ENCODE data around the gene ZNF497.
"Not testable (repeated sequence)": the region's sequence is repeated elsewhere in the genome, so short reads cannot be mapped to it uniquely, and the experiment has no call there.

The ZNF497 gene

DNA sequence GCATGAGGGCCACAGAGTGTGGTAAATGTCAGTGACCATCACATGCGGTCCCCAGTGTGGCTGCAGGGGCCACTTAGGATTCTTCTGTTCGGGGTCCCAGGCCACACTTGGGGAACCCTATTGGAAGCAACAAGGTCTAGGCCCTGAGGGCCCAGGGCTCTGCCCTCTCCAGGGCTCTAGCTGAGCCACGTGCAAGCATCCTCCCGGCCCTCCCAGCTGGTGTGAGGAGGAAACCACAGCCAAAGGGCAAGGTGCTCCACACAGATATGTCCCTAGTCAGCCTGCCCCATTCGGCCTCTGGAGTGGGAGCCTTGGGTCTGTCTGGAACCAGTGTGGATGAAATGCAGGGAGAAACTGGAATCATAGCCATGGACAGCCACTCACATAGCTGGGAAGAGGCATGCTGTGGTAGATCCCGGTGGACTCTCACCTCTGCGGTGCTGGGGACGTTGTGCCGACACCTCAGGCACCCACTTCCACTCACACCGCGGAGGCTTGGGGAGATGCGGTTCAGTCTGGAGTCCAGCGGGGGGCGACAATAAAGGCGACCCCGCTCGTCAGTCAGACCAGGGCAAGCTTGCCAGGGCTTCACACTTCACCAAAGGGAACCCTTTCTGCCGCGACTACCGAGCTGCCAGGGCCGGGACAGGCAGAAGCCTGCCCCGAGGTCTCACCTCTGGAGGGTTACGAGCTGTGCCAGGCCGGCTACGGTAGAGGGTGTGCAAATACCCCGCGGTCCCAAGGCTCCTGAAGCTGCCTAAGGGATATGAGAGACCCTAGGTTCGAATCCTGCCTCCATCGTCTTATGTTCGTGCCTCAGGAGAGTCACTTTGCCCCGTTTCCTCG is 4.3 kb upstream of the ZNF497 start:
- no peak for DNase-seq

DNA sequence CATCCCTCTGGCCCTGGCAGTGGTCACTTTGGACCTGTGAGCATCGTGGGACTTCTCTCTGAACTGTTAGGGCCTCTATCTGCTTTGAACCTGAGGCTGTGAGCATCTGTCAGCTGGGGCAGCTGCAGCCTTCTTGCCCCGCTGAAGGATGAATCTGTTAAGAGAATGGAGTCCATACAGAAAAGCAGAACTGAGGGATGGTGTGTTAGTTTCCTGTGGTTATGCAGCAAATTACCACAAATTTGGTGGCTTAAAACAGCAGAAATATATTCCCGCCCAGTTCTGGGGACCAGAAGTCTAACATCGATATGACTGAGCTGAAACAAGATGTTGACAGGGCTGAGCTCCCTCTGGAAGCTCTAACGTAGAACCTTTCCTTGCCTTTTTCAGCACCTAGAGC is 1.6 kb upstream of the ZNF497 start:
- DNase-seq: no peak

DNA sequence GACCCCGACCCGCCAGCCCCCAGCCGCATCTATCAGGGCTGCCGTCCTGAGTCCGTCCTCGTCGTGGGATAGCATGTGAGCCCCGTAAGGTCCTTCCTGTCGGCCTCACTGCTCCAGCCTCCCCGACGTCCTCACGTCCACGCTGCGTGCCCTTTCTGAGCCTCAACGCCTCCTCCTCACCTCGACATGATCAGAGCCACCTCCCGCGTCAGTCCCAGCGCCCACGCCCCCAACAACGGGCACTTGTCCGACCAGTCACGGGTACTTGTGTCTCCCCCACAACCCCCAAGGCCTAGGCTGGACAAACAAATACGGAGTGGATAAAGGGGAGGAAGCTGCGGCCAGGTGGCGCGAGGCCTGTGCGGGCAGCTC is 665 bp downstream of the ZNF497 start:
- no peak for DNase-seq

DNA sequence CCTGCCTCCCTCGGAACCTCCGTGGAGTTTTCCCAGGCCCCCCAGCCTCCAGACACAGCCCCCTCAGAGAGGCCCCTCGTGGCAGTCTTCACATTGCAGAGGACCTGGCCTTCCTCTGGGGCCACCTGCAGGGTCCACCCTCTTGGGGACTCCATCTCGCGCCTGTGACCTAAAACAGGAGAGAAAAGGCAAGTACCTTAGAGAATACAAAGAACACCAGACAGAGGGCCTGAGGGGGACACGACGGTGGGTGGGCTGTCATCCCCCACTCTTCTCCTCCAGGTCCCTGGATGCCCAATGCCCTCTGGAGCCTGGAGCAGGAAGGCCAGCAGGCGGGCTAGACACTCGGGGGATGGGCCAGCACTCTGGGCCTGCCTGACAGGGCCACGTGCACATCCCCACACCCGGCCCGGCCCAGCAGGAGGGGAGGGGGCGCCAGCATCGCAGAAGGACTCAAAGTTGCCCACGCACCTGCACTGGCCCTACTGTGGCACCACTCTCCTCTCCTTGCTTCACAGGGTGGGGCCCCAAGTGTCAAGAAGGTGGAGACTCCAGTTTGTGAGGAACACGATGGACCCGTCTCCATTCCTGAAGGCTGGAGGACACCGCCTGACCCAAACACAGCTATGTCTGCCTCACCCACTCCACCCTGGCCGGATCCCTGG is 4.9 kb downstream of the ZNF497 start:
- DNase-seq: no peak

DNA sequence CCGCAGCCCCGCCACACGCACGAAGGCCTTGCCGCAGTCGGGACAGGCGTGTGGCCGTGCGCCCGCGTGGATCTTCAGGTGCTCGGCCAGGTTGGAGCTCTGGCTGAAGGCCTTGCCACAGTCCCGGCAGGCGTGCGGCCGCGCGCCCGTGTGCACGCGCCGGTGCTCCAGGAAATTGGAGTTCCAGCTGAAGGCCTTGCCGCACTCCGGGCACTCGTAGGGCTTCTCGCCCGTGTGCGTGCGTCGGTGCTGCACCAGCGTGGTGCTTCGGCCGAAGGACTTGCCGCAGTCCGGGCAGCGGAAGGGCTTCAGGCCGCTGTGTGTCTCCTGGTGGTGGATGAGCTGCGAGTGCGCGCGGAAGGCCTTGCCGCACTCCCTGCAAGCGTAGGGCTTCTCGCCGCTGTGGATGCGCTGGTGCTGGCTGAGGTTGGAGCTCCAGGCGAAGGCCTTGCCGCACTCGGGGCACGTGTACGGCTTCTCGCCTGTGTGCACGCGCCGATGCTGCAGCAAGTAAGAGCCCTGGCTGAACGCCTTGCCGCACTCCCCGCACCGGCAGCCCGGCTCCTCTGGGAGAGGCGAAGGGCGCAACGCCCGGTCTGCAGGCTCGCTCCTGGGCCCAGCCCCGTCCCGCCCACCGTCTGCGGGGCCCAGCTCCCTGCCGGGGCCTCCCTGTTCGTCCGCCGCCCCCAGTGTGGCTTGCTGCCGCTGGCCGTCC is 5.6 kb downstream of the ZNF497 start:
- no peak for DNase-seq

DNA sequence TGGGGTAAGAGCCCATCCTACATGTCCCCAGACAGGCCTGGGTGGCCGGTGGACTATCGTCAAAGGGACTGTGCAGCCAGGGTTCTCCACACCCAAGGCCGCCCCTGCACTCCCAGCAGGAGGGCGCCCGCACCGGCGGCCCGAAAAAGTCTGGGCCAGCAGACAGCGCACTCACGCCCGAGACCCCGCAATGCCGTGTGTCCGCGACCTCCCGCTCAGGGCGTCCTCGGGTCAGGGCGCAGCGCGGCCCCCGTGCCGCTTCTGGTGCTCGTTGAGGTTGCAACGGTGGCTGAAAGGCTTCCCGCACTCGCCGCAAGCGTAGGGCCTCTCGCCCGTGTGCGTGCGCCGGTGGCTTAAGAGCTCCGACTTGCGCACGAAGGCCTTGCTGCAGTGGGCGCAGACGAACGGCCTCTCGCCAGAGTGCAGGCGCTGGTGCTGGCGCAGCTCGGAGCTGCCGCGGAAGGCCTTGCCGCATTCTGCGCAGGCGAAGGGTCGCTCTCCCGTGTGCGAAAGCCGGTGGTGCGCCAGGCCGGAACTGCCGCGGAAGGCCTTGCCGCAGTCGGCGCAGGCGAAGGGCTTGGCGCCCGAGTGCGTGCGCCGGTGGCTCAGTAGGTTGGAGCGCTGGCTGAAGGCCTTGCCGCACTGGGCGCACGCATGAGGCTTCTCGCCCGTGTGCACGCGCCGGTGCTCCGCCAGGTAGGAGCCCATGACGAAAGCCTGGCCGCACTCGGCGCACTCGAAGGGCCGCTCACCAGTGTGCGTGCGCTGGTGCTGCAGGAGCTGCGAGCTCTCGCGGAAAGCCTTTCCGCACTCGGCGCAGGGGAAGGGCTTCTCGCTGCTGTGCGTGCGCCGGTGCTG is 6.4 kb downstream of the ZNF497 start:
- no peak for DNase-seq

DNA sequence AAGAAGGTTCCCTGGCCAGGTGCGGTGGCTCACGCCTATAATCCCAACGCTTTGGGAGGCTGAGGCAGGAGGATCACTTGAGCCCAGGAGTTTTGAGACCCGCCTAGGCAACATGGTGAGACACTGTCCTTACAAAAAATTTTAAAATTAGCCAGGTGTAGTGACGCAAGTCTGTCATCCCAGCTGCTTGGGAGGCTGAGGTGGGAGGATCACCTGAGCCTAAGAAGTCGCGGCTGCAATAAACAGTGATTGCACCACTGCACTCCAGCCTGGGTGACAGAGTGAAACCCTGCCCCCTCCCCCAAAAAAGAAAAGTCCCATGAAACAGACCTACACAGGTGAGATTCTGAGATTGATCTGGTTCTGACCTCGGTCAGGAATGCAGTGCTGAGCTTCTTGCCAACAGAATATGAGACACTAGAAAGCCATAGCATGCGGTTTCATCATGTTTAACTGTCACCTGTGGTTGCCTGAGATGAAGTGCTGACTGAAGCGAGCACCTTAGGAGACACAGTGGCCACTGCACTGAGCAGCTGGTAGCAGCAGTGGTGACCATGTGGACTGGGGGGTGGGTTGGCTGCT is 7.2 kb downstream of the ZNF497 start:
- no peak for DNase-seq

DNA sequence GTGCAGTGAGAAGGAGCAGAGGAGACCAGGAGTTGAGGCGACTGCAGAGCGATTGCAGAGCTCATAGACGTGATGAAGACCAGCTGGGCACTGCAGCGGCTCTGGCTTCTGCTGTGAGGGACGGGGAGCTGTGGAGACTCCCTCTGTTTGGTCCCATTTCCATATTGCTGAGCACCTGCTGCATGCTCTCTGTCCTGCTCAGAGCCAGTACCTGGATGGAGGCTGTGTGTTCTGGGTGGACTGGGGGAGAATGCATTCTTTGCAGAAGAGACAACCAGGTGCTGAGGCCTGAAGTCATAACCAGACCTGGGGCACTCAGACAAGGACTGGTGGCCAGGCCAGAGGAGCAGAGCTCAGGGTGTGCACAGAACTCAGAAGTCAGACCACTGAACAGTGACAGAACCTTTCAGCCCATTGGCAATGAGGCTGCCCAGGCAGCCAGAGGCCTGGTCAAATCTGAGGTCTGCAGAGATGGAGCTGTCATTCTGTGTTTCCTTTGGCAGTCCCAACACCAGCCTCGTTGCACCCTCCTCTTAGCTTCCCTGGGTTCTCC is 8.0 kb downstream of the ZNF497 start:
- no peak for DNase-seq

DNA sequence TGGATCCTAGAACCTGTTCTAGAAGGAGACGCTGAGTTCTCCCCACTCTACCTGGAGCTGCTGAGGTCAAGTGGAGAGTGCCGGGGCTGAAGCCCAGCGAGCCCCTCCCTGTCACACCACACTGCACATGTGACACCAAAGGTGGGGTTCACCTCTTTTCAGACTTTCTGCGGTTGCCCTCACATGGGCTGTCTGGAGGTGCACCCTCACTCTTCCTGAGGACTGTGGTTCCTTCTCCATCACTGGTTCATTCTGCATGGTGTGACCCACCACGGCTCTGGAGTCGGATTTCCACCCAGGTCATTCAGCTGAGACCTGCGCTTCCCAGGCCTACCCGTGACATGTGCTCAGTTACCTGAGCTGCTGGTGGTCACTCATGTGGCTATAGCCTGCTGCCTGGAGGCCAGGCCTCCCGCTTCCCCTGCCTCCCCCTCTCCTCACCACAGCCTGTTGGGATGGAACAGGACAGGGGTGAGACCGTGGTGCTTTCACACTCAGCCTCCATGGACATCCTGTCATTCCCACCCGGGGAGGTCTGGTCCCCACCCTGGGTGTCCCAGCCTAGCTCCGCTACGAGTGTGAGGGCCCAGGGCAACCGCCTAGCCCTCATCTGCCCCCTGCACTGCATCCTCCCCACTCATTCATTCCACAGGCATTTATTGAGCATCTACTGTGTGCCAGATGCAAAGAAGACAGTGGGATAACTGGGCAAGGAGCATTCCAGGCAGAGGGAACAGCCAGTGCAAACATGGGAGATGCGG is 8.7 kb downstream of the ZNF497 start:
- DNase-seq: no peak

DNA sequence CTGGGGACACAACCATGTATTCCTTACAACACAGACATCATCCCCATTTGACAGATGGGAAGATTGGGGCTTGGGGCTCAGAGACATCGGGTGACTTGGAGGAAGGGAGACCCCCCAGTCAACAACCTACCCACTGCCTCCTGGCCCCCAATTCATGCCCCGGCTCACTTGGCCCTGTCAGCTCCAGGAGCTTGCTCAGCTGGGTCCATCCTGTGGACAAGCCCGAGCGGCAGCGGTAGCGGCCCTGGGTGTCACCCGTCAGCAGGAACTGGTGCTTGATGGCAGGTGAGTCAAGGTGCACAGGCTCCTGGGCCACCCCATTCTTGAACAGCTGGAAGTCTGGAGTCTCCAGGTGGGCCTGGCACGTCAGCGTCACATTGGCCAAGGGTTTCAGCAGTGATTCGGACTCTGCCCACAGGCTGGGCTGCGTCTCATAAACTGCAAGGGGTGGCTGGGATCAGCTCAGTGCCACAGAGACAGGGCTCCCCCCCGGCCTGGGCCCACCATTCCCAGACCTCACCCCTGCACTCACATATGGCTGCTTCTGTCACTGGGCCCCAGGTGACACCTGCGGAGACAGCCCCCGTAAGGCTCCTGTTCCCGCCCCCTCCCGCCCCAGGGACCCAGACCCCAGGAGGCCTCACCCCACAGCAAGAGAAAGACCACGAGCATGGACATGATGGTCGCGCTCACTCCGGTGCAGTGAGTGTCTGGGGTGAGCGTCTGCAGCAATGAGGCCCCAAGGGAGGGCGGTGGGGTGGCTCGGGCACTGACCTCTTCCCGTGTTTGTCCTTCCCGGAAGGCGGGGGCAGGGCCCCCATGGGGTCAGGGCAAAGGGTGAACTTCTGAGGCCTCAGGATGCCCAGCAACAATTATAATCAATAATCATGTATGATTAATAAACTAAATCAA is 9.5 kb downstream of the ZNF497 start, which contains the start of gene A1BG:
Gene A1BG (minus strand): TSS at position 733 of the 912 bp plus-strand sequence. CDS start 55 bp downstream, at position 678.
- no peak for DNase-seq

DNA sequence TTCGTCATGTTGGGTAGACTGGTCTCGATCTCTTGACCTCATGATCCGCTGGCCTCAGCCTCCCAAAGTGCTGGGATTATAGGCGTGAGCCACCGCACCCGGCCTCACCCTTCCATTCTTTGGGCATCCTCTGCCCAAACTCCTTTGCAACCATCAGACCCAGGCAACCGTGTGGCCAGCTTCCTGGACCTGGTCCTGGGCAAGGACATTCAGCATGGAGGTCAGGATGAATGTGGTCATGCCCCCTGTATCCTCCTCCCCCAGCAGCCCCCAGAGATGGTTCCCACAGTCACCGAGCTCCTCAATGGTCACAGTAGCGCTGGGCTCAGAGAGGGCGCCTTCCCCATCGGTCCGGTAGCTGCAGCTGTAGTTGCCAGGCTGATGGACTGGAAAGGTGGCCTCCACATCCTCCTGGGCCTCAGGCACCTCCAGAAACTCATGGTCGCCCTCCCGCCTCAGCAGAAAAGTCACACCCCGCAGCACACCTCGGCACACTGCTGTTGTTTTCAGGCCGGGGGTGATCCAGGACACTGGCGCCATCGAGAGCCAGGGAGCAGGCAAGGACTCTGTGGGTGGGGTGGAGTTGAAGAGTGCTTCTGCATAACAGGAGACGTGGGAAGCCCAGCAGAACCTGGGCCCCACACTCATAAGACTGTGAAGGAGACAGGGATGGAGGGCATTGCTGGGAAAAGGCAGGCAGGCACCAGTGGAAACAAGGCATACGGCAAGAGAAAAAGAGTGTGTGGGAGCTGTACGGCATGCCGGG is 10.4 kb downstream of the ZNF497 start:
- DNase-seq: no peak

DNA sequence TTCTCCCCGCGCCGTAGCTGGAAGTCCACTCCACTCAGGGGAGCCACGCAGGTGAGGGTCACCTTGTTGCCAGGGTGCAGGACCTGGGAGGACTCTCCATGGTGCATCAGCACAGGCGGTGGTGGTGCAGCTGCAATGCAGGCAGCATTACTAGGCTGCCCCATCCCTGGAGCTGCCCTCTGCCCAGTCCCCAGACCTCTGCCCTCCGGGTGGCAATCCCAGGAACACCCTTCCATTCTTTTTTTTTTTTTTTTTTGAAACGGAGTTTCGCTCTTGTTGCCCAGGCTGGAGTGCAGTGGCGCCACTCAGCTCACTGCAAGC is 11.0 kb downstream of the ZNF497 start:
- DNase-seq: no peak

DNA sequence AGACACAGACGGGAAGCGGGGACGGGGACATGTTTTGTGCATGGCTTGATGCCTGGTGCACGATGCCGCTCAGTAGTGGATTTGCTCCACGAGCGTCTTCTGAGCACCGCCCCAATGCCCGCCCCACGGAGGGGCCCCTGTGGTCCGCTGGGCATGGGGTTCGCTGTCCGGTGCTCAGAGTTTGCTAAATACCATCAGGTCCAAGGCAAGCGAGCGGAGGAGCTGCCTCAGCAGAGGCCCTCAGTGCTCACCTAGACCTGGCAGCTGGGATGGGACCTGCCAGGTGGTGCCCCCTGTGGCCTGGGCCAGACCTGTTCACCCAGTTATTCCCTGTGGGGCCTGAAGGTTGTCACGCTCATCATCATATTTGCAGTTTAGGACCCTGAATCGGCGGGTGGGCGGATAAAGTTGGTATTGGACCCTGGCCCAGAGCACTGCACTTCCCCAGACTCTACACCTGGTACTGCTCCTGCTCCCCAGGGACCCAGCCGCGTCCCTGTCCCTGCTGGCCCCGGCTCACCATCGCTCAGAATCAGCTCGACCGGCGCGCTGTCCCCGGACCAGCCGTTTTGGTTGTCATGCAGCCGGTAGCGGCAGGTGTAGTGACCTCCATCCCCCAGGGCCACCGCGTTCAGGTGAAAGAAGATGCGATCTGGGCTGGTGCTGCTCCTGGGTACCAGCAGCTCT is 11.5 kb downstream of the ZNF497 start:
- no peak for DNase-seq

DNA sequence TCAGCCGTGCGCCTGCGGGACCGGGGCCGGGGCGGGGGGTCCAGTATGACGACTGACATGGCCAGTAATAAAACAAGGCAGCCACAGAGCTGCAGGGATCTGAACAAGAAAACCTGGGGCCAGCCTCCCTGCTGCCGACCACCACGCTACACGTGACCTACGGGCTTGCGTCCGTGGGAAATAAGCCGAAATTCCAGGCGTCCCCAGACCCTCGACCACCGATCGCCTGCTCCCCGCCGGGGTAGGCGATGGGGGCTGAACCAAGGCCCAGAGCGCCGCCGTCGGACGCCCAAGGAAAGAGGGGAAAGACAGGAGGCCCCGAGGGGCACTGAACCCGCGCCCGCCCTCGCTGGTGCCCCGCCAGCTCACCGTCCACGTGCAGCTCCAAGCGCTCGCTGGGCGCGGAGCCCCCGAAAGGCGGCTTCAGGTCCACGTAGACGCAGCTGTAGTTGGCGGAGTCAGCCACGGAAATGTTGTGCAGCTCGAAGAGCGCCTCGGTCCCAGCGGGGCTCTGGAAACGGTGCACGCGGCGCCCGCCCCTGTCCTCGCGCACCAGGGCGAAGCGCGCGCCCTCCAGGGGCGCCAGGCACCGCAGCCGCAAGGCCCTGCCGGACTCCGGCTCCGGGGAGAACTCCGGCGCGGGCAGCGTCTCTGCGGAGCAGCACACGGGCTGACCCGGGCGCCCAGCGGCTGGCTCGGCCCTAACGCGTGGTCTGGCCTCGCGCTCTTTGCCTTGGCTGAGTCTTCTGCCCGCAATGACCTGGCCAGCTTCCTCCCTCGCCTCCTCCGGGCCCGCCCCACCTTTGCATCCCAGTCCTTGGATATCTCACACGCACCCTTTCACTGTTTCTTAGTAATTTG is 12.3 kb downstream of the ZNF497 start:
- no peak for DNase-seq

DNA sequence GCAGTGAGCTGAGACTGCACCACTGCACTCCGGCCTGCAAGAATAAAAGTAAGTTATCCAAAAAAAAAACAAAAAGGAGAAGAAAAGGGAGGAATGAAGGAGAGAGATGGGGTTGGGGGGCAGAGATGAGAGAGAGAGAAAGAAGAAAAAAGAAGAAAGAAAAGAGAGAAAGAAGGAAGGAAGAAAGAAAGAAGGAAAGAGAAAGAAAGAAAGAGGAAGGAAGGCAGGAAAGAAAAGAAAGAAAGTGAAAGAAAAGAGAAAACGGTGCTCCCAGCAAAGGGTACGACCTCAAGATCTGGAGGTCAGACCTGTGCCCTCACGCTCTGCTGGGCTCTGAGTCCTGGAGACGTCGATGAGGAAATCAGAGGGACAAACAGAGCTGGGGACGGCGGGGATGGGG is 13.0 kb downstream of the ZNF497 start:
- no peak for DNase-seq

DNA sequence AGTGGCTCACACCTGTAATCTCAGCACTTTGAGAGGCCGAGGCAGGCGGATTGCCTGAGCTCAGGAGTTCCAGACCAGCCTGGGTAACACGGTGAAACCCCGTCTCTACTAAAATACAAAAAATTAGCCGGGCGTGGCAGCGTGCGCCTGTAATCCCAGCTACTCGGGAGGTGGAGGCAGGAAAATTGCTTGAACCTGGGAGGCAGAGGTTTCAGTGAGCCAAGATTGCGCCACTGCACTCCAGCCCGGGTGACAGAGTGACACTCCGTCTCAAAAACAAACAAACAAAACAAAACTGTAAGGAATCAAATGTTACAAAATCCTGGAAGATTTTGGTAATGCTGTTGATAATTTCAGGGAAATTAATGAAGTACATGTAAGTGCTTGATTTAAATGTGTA is 14.5 kb downstream of the ZNF497 start:
- DNase-seq: not testable (repeated sequence)

Data from T-helper 9 cell (primary cell).